ENCODE results near the gene FILIP1. TPM values are rescaled to one million over a fixed set of nuclear protein-coding genes. Genes with fewer than 3 reads are reported as not detected.

FILIP1 gene
- polyA plus RNA-seq, 1 of the 3 experiments (the other 2 are of a cell fraction) = 0.03 TPM

DNA sequence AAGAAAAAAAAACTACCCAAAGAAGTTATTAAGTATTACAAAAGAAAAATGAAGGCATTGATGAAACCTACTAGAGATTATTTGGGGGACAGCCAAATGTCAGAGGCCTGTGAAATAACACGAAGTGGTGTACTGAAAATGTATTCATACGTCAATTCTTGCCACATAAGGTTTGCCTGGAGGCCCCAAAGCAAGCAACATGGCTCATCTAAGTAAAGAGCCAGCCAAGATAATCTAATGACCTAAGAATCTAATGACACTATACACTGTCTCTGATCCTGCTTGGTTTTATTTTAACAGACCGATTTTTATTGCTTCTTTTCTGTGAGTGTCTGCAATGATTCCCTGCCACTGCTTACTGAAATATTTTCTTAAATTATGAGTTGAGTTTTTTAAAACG is 34.7 kb downstream of the FILIP1 start:
- H3K9me3 ChIP-seq = no peaks in the 10 kb centered on the region
- TF ChIP-seq NFIC (IDR thresholded peaks at IDR 0.05; ENCODE audit: borderline replicate concordance) = no peak
- no peak for TF ChIP-seq EP300 (IDR thresholded peaks at IDR 0.05; ENCODE audit: borderline replicate concordance in 1 of 2, low read depth in 1 of 2, low read length in 1 of 2)
- no peak for TF ChIP-seq RFX5 (IDR thresholded peaks at IDR 0.05; ENCODE audit: low read length)
- no peak for TF ChIP-seq GATA2 (CRISPR knock-in tag; IDR thresholded peaks at IDR 0.05)
- no peak for TF ChIP-seq CHD2 (IDR thresholded peaks at IDR 0.05; ENCODE audit: low read length, partially characterized antibody)
- TF ChIP-seq, protein P1, sequence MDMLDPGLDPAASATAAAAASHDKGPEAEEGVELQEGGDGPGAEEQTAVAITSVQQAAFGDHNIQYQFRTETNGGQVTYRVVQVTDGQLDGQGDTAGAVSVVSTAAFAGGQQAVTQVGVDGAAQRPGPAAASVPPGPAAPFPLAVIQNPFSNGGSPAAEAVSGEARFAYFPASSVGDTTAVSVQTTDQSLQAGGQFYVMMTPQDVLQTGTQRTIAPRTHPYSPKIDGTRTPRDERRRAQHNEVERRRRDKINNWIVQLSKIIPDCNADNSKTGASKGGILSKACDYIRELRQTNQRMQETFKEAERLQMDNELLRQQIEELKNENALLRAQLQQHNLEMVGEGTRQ (IDR thresholded peaks at IDR 0.05; ENCODE audit: borderline replicate concordance, low read depth, low read length) = no peak
- TF ChIP-seq POLR2AphosphoS5 (IDR thresholded peaks at IDR 0.05; ENCODE audit: low read depth, low read length) = no peak
- TF ChIP-seq, protein P2, sequence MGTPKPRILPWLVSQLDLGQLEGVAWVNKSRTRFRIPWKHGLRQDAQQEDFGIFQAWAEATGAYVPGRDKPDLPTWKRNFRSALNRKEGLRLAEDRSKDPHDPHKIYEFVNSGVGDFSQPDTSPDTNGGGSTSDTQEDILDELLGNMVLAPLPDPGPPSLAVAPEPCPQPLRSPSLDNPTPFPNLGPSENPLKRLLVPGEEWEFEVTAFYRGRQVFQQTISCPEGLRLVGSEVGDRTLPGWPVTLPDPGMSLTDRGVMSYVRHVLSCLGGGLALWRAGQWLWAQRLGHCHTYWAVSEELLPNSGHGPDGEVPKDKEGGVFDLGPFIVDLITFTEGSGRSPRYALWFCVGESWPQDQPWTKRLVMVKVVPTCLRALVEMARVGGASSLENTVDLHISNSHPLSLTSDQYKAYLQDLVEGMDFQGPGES (IDR thresholded peaks at IDR 0.05; ENCODE audit: low read depth, low read length) = no peak
- no peak overlapping the region for H3K4me3 ChIP-seq (ENCODE audit: low read depth in 2 of 2, low read length in 1 of 2)
- H3K27me3 ChIP-seq (ENCODE audit: insufficient read depth) = no peaks in the 10 kb centered on the region
- H4K20me1 ChIP-seq (ENCODE audit: insufficient read depth) = no peaks in the 10 kb centered on the region
- no peaks in the 10 kb centered on the region for H3K79me2 ChIP-seq (ENCODE audit: insufficient read depth)
- no peaks in the 10 kb centered on the region for H3F3A ChIP-seq (replicated peaks; ENCODE audit: insufficient read depth)
- H3K36me3 ChIP-seq (replicated peaks in 1 of 2; ENCODE audit: control insufficient read depth in 1 of 2, insufficient read depth in 2 of 2, low read length in 1 of 2) = no peaks in the 10 kb centered on the region
- ChIA-PET POLR2A (no interaction called here), CTCF (no interaction called here)
- 16% methylated on average over 4 of the region's 4 CpGs for WGBS (ENCODE audit: low lambda C conversion rate)
- DNase-seq = no peak
- H3K27ac ChIP-seq (ENCODE audit: low read depth in 2 of 2, low read length in 1 of 2) = peak overlapping the region in 1 of 2 experiments; percentile 18; a peak in 2 of 4 replicates
- no peaks in the 10 kb centered on the region for H3K9me2 ChIP-seq
- no peak overlapping the region for H2AFZ ChIP-seq (ENCODE audit: low read depth)
- no peak overlapping the region for H3K4me2 ChIP-seq
- H3K4me1 ChIP-seq (ENCODE audit: control insufficient read depth in 1 of 2, insufficient read depth in 2 of 2, low read depth in 1 of 2, low read length in 1 of 2) = no peaks in the 10 kb centered on the region; a peak in 2 of 4 replicates
- no peak overlapping the region for H3K9ac ChIP-seq

DNA sequence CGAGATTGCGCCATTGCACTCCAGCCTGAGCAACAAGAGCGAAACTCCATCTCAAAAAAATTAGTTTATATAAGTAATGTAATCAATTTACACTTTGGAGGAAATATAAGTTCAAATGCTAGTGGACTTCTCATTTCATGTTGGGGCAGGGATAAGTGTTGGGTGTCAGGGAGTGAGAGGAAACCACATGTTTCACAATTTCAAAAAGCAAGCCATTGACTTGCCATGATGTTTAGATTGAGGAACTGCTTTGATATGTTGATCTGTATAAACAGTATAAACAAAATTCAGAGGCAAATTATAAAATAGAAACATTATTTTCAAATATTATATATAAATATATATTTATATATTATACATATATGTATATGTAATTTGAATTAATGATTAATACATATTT is 42.7 kb downstream of the FILIP1 start:
- H3K9me2 ChIP-seq = no peaks in the 10 kb centered on the region
- H2AFZ ChIP-seq (ENCODE audit: low read depth) = no peak overlapping the region
- TF ChIP-seq RFX5 (IDR thresholded peaks at IDR 0.05; ENCODE audit: low read length) = no peak
- TF ChIP-seq SMC3 (IDR thresholded peaks at IDR 0.05; ENCODE audit: low read depth, low read length) = no peak
- TF ChIP-seq, protein P3, sequence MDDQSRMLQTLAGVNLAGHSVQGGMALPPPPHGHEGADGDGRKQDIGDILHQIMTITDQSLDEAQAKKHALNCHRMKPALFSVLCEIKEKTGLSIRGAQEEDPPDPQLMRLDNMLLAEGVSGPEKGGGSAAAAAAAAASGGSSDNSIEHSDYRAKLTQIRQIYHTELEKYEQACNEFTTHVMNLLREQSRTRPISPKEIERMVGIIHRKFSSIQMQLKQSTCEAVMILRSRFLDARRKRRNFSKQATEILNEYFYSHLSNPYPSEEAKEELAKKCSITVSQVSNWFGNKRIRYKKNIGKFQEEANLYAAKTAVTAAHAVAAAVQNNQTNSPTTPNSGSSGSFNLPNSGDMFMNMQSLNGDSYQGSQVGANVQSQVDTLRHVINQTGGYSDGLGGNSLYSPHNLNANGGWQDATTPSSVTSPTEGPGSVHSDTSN (IDR thresholded peaks at IDR 0.05) = no peak
- no peak for TF ChIP-seq ELF1 (IDR thresholded peaks at IDR 0.05)
- no peak for TF ChIP-seq POLR2AphosphoS5 (IDR thresholded peaks at IDR 0.05; ENCODE audit: low read depth, low read length)
- TF ChIP-seq, protein P1 (IDR thresholded peaks at IDR 0.05; ENCODE audit: borderline replicate concordance, low read depth, low read length) = no peak
- TF ChIP-seq TEAD4 (IDR thresholded peaks at IDR 0.05; ENCODE audit: borderline replicate concordance, insufficient read depth) = no peak
- no peak for TF ChIP-seq MXI1 (IDR thresholded peaks at IDR 0.05; ENCODE audit: low read depth, low read length)
- TF ChIP-seq MEF2A (IDR thresholded peaks at IDR 0.05; ENCODE audit: borderline replicate concordance, low read depth) = no peak
- TF ChIP-seq, protein P4, sequence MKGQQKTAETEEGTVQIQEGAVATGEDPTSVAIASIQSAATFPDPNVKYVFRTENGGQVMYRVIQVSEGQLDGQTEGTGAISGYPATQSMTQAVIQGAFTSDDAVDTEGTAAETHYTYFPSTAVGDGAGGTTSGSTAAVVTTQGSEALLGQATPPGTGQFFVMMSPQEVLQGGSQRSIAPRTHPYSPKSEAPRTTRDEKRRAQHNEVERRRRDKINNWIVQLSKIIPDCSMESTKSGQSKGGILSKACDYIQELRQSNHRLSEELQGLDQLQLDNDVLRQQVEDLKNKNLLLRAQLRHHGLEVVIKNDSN (IDR thresholded peaks at IDR 0.05; ENCODE audit: borderline replicate concordance, low read depth) = no peak
- TF ChIP-seq YY1 (IDR thresholded peaks at IDR 0.05; ENCODE audit: low read depth) = no peak
- no peak for TF ChIP-seq JUND (IDR thresholded peaks at IDR 0.05)
- TF ChIP-seq SIN3A (IDR thresholded peaks at IDR 0.05; ENCODE audit: borderline replicate concordance, low read depth, low read length) = no peak
- no peak for TF ChIP-seq TAF1 (IDR thresholded peaks at IDR 0.05; ENCODE audit: borderline replicate concordance, low read depth, low read length)
- TF ChIP-seq FOXJ3 (CRISPR knock-in tag; IDR thresholded peaks at IDR 0.05) = no peak
- TF ChIP-seq RCOR1 (IDR thresholded peaks at IDR 0.05; ENCODE audit: low read length) = no peak
- TF ChIP-seq EZH2phosphoT487 (IDR thresholded peaks at IDR 0.05; ENCODE audit: borderline replicate concordance, low read depth) = no peak
- DNase-seq = no peak
- H3K4me2 ChIP-seq = no peak overlapping the region
- H3K9me3 ChIP-seq = no peaks in the 10 kb centered on the region
- ChIA-PET POLR2A (no interaction called here), CTCF (no interaction called here)
- H3K27me3 ChIP-seq (ENCODE audit: insufficient read depth) = no peaks in the 10 kb centered on the region
- H3K36me3 ChIP-seq (replicated peaks in 1 of 2; ENCODE audit: control insufficient read depth in 1 of 2, insufficient read depth in 2 of 2, low read length in 1 of 2) = no peaks in the 10 kb centered on the region
- no peaks in the 10 kb centered on the region for H4K20me1 ChIP-seq (ENCODE audit: insufficient read depth)
- H3K4me1 ChIP-seq (ENCODE audit: control insufficient read depth in 1 of 2, insufficient read depth in 2 of 2, low read depth in 1 of 2, low read length in 1 of 2) = no peaks in the 10 kb centered on the region
- 100% methylated on average over 3 of the region's 3 CpGs for WGBS (ENCODE audit: low lambda C conversion rate)
- no peak overlapping the region for H3K9ac ChIP-seq
- H3F3A ChIP-seq (replicated peaks; ENCODE audit: insufficient read depth) = peaks cover 14% of the 10 kb centered on the region
- H3K4me3 ChIP-seq (ENCODE audit: low read depth in 2 of 2, low read length in 1 of 2) = no peak overlapping the region
- no peak overlapping the region for H3K27ac ChIP-seq (ENCODE audit: low read depth in 2 of 2, low read length in 1 of 2)
- no peaks in the 10 kb centered on the region for H3K79me2 ChIP-seq (ENCODE audit: insufficient read depth)
